ENCODE data around the gene FSD2.

DNA sequence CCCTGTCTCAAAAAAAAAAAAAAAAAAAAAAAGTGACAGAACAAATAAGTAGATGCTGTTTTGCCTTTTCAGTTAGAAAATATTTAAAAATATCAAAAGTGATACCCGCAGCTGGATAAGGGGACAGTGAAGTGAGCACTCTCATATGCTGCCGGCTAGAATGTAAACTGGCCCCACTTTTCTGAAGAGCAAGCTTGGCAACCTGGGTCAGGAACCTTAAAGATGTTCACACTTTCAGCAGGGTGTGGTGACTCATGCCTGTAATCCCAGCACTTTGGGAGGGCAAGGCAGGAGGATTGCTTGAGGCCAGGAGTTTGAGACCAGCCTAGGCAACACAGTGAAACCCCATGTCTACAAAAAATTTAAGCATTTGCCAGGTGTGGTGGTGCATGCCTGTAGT is 17.4 kb downstream of the FSD2 start:
- TF ChIP-seq, protein P1, sequence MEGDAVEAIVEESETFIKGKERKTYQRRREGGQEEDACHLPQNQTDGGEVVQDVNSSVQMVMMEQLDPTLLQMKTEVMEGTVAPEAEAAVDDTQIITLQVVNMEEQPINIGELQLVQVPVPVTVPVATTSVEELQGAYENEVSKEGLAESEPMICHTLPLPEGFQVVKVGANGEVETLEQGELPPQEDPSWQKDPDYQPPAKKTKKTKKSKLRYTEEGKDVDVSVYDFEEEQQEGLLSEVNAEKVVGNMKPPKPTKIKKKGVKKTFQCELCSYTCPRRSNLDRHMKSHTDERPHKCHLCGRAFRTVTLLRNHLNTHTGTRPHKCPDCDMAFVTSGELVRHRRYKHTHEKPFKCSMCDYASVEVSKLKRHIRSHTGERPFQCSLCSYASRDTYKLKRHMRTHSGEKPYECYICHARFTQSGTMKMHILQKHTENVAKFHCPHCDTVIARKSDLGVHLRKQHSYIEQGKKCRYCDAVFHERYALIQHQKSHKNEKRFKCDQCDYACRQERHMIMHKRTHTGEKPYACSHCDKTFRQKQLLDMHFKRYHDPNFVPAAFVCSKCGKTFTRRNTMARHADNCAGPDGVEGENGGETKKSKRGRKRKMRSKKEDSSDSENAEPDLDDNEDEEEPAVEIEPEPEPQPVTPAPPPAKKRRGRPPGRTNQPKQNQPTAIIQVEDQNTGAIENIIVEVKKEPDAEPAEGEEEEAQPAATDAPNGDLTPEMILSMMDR (conservative IDR thresholded peaks at IDR 0.05; ENCODE audit: low read depth in 2 of 2) = no peak
- no peak for TF ChIP-seq CREB1 (CRISPR knock-in tag; IDR thresholded peaks at IDR 0.05; ENCODE audit: low read depth)
- no peak for TF ChIP-seq EZH2phosphoT487 (IDR thresholded peaks at IDR 0.05; ENCODE audit: unreplicated experiment)
- no peak for TF ChIP-seq POLR2AphosphoS5 (IDR thresholded peaks at IDR 0.05; ENCODE audit: low read depth)
- TF ChIP-seq EZH2 (IDR thresholded peaks at IDR 0.05; ENCODE audit: low read depth, unreplicated experiment) = no peak
- TF ChIP-seq, protein P2, sequence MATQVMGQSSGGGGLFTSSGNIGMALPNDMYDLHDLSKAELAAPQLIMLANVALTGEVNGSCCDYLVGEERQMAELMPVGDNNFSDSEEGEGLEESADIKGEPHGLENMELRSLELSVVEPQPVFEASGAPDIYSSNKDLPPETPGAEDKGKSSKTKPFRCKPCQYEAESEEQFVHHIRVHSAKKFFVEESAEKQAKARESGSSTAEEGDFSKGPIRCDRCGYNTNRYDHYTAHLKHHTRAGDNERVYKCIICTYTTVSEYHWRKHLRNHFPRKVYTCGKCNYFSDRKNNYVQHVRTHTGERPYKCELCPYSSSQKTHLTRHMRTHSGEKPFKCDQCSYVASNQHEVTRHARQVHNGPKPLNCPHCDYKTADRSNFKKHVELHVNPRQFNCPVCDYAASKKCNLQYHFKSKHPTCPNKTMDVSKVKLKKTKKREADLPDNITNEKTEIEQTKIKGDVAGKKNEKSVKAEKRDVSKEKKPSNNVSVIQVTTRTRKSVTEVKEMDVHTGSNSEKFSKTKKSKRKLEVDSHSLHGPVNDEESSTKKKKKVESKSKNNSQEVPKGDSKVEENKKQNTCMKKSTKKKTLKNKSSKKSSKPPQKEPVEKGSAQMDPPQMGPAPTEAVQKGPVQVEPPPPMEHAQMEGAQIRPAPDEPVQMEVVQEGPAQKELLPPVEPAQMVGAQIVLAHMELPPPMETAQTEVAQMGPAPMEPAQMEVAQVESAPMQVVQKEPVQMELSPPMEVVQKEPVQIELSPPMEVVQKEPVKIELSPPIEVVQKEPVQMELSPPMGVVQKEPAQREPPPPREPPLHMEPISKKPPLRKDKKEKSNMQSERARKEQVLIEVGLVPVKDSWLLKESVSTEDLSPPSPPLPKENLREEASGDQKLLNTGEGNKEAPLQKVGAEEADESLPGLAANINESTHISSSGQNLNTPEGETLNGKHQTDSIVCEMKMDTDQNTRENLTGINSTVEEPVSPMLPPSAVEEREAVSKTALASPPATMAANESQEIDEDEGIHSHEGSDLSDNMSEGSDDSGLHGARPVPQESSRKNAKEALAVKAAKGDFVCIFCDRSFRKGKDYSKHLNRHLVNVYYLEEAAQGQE (IDR thresholded peaks at IDR 0.05; ENCODE audit: unreplicated experiment) = no peak

Data from GM23338 (cell line).